Measurements from ENCODE around the gene ERFE. TPM values are rescaled to one million over a fixed set of nuclear protein-coding genes. Genes with fewer than 3 reads are reported as not detected.

ERFE gene
- total RNA-seq, 4 donors from 2014 or later: 0.19 TPM; not detected in 3

GRCh38 chr2:238174291-238174690 is 15.5 kb downstream of the ERFE start:
- H3K9me3 ChIP-seq: no peaks in the 10 kb centered on the region
- TF ChIP-seq POLR2A (IDR thresholded peaks at IDR 0.05) (no peak), CTCF (IDR thresholded peaks at IDR 0.05) (no peak)
- H3K27ac ChIP-seq: no peak overlapping the region
- no peak for DNase-seq
- WGBS, 2 donors: 90 to 91% methylated on average over 8 of the region's 8 CpGs
- H3K27me3 ChIP-seq: no peaks in the 10 kb centered on the region
- H3K36me3 ChIP-seq: peaks cover 13 to 98% (median 26%) of the 10 kb centered on the region in 3 donors
- H3K4me3 ChIP-seq: no peak overlapping the region
- H3K4me1 ChIP-seq: peaks cover 13 to 22% (median 16%) of the 10 kb centered on the region in 3 donors
- intact Hi-C loops (cut with DNase I): no loop called here

GRCh38 chr2:238174701-238175100 is 15.9 kb downstream of the ERFE start:
- H3K27me3 ChIP-seq: no peaks in the 10 kb centered on the region
- WGBS, 2 donors: 62 to 69% methylated on average over 3 of the region's 3 CpGs
- no peak for TF ChIP-seq POLR2A (IDR thresholded peaks at IDR 0.05)
- TF ChIP-seq CTCF (IDR thresholded peaks at IDR 0.05): no peak
- no peaks in the 10 kb centered on the region for H3K9me3 ChIP-seq
- H3K27ac ChIP-seq: no peak overlapping the region
- intact Hi-C loops (cut with DNase I): no loop called here
- H3K4me3 ChIP-seq: no peak overlapping the region
- DNase-seq: no peak
- peaks cover 15 to 98% (median 29%) of the 10 kb centered on the region in 3 donors for H3K36me3 ChIP-seq
- peaks cover 10 to 18% (median 11%) of the 10 kb centered on the region in 3 donors for H3K4me1 ChIP-seq

- intact Hi-C loops (cut with DNase I): no loop called here
- no peaks in the 10 kb centered on the region for H3K27me3 ChIP-seq
- no peak overlapping the region for H3K4me3 ChIP-seq
- H3K4me1 ChIP-seq: no peaks in the 10 kb centered on the region
- peak overlapping the region in 2 of 4 donors; percentile 30 to 66 for H3K27ac ChIP-seq
- no peak for DNase-seq
- TF ChIP-seq CTCF (IDR thresholded peaks at IDR 0.05): no peak
- TF ChIP-seq POLR2A (IDR thresholded peaks at IDR 0.05): no peak
- H3K9me3 ChIP-seq: no peaks in the 10 kb centered on the region
- H3K36me3 ChIP-seq: peaks cover 23 to 98% (median 25%) of the 10 kb centered on the region in 3 donors
Measured at GRCh38 chr2:238176613-238177012, 17.8 kb downstream of the ERFE start.

- DNase-seq: no peak
- TF ChIP-seq CTCF (IDR thresholded peaks at IDR 0.05) (no peak), POLR2A (IDR thresholded peaks at IDR 0.05) (no peak)
- H3K4me3 ChIP-seq: no peak overlapping the region
- peaks cover 35 to 98% (median 45%) of the 10 kb centered on the region in 3 donors for H3K36me3 ChIP-seq
- no peaks in the 10 kb centered on the region for H3K9me3 ChIP-seq
- no peaks in the 10 kb centered on the region for H3K4me1 ChIP-seq
- H3K27me3 ChIP-seq: no peaks in the 10 kb centered on the region
- intact Hi-C loops (cut with DNase I): no loop called here
- WGBS, 2 donors: 84 to 89% methylated on average over 5 of the region's 5 CpGs
- H3K27ac ChIP-seq: no peak overlapping the region
Measured at GRCh38 chr2:238180554-238180953, 21.8 kb downstream of the ERFE start.

GRCh38 chr2:238182362-238182761 is 23.6 kb downstream of the ERFE start:
- Histone ChIP-seq H3K27me3 (no peaks in the 10 kb centered on the region), H3K9me3 (no peaks in the 10 kb centered on the region), H3K4me3 (no peak overlapping the region), H3K36me3 (peaks cover 36 to 100% (median 53%) of the 10 kb centered on the region in 3 donors), H3K27ac (no peak overlapping the region), H3K4me1 (no peaks in the 10 kb centered on the region)
- intact Hi-C loops (cut with DNase I): no loop called here
- TF ChIP-seq CTCF (IDR thresholded peaks at IDR 0.05) (no peak), POLR2A (IDR thresholded peaks at IDR 0.05) (no peak)
- no peak for DNase-seq
- WGBS, 2 donors: 54 to 67% methylated on average over 3 to 6 of the region's 6 CpGs

All from esophagus squamous epithelium (tissue), 5 donors.